T-helper 1 cell treated with Interleukin-12 subunit alpha and Interleukin-12 subunit beta and Interleukin-4 antibody, amounts not matched to agents 30 μg/mL and 1 μg/mL, for 36 hours (primary cell): Measurements from ENCODE around the gene NEUROD2.

ENCODE experiments used
- H3K27ac Mint-ChIP-seq: one replicate; pipeline ENCODE4 v1.8.0; 2021; ENCODE audit warnings: mild to moderate bottlenecking, mixed read lengths
- H3K27me3 Mint-ChIP-seq: one replicate; pipeline ENCODE4 v1.8.0; 2021; ENCODE audit warnings: low read depth, mixed read lengths
- H3K36me3 Mint-ChIP-seq: one replicate; pipeline ENCODE4 v1.8.0; 2021; ENCODE audit warnings: low read depth, mixed read lengths
- H3K4me1 Mint-ChIP-seq: one replicate; pipeline ENCODE4 v1.8.0; 2021; ENCODE audit warnings: low read depth, mixed read lengths
- H3K4me3 Mint-ChIP-seq: one replicate; pipeline ENCODE4 v1.8.0; 2021; ENCODE audit warnings: mild to moderate bottlenecking, moderate library complexity, mixed read lengths
- H3K9me3 Mint-ChIP-seq: one replicate; pipeline ENCODE4 v1.8.0; 2021; ENCODE audit warnings: mixed read lengths

Gene NEUROD2

DNA sequence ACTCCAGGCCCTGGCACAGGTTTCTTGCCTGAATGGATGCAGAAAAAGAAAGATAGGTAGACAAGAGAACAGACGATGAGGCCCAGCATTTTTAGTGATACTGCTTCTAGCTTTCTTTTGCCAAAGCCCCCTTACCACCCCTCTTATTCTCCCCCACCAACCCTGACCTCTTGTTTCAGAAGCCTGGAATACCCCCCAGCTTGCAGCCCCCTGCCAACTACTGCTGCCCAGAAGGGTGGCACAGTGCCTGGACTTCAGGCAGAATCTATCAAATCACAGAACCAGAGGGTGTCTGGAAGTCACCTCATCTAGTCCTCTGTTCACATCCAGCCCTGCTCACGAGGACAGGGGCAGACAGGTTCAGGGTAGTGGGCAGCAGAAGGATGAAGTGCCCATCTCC is 35.6 kb downstream of the NEUROD2 start:
- peaks cover 3% of the 10 kb centered on the region for H3K4me1 Mint-ChIP-seq
- H3K27ac Mint-ChIP-seq: no peak overlapping the region
- H3K27me3 Mint-ChIP-seq: peaks cover 10% of the 10 kb centered on the region
- peaks cover 29% of the 10 kb centered on the region for H3K36me3 Mint-ChIP-seq
- no peak overlapping the region for H3K4me3 Mint-ChIP-seq
- peaks cover 8% of the 10 kb centered on the region for H3K9me3 Mint-ChIP-seq

DNA sequence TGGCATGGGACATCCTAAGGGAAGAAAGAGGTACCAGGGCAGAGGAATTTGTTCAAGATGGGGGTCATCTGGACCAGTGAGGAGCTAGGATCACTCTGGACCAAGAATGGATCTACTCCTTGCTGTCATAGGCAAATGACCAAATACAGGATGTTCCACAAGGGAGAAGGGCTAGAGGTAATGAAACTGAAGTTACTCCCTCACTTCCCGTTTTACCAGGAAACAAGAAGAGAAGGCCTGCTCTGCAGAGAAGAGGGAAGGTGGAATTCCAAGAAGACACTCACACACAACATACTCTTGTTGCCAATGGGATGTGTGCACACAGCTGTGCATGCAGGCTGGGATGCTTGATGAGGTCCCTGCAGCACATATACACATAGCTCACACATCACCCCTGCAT is 38.6 kb downstream of the NEUROD2 start:
- H3K27me3 Mint-ChIP-seq: peaks cover 4% of the 10 kb centered on the region
- peaks cover 36% of the 10 kb centered on the region for H3K36me3 Mint-ChIP-seq
- H3K4me1 Mint-ChIP-seq: peaks cover 3% of the 10 kb centered on the region
- H3K9me3 Mint-ChIP-seq: peaks cover 8% of the 10 kb centered on the region
- H3K4me3 Mint-ChIP-seq: no peak overlapping the region
- H3K27ac Mint-ChIP-seq: no peak overlapping the region

DNA sequence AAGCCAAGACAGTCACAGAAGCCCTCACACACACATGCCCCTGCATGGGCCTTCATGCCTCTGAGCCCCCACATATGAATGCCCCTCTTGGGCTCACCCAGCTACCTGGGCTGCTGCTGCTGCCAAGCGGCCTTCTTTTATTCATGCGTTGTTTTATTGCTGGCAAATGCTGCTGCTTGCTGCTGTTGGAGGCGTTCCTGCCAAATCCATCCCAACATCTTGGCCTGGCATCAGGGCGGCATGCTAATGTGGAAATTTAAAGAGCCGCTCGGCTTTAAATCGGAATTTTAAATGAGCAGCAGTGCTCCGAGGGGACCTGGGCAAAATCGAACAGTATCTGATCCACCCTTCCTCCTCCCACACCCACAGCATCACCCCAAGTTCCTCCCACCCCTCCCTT is 39.0 kb downstream of the NEUROD2 start:
- H3K27ac Mint-ChIP-seq: no peak overlapping the region
- H3K27me3 Mint-ChIP-seq: no peaks in the 10 kb centered on the region
- H3K36me3 Mint-ChIP-seq: peaks cover 36% of the 10 kb centered on the region
- H3K9me3 Mint-ChIP-seq: peaks cover 8% of the 10 kb centered on the region
- H3K4me1 Mint-ChIP-seq: no peaks in the 10 kb centered on the region
- no peak overlapping the region for H3K4me3 Mint-ChIP-seq

GRCh38 chr17:39566094-39566850 is 41.4 kb downstream of the NEUROD2 start:
- Mint-ChIP-seq H3K36me3 (peaks cover 29% of the 10 kb centered on the region), H3K27ac (no peak overlapping the region), H3K9me3 (peaks cover 4% of the 10 kb centered on the region), H3K27me3 (no peaks in the 10 kb centered on the region), H3K4me3 (no peak overlapping the region), H3K4me1 (no peaks in the 10 kb centered on the region)

DNA sequence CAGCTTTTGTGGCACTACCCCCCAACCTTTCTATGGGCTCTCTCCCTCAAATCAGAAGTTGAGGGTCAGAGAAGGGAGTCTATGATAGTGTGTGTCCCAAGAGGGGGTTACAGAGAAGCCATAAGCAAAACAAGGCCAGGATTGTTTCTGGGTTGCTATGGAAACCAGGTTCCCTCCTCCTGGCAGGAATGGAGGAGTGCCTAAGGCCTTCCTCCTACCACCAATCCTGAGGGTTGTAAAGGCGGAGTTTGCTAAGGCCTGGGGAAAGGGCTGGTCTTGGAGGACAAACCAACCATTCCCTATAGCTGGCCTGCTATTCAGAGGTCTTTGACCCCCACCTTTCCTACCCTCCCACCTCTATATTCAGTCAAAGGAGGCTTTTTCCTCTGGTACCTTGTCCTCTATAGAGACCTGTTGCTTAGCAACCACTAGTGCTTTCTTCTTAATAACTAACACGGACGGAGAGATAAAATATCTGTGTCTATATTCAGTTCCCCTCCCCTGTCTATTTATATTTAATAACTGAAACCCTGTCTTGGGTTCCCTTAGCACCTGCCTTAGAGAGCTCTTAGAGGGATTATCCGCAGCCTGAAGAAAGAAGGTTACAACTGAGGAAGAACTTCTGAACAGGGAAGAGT is 43.4 kb downstream of the NEUROD2 start:
- Mint-ChIP-seq H3K36me3 (peaks cover 25% of the 10 kb centered on the region), H3K27ac (no peak overlapping the region), H3K4me3 (no peak overlapping the region)

GRCh38 chr17:39563476-39563875 is 44.2 kb downstream of the NEUROD2 start:
- H3K9me3 Mint-ChIP-seq: no peaks in the 10 kb centered on the region
- no peaks in the 10 kb centered on the region for H3K4me1 Mint-ChIP-seq
- peaks cover 20% of the 10 kb centered on the region for H3K36me3 Mint-ChIP-seq
- H3K27me3 Mint-ChIP-seq: no peaks in the 10 kb centered on the region
- no peak overlapping the region for H3K4me3 Mint-ChIP-seq
- no peak overlapping the region for H3K27ac Mint-ChIP-seq

More for the DNA sequence above, 43.4 kb downstream of the NEUROD2 start:
- H3K9me3 Mint-ChIP-seq: no peaks in the 10 kb centered on the region
- no peaks in the 10 kb centered on the region for H3K27me3 Mint-ChIP-seq
- H3K4me1 Mint-ChIP-seq: no peaks in the 10 kb centered on the region

DNA sequence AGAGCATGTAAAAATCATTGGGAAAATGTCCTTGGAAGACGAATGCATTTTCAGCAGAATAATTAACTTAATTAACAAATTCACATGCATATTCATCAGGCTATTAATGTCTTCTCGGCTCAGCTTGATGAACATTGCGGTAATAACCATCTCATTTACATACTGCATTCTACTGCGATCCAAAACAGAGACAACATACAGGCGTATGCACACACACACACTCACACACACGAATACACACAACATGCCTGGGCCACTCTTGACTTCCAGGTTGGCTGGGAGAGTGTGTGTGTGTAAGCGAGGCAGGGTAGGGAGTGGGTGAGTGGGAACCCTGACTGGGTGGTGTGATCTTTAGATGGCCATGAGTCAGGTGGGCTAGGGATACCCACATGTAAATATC is 44.7 kb downstream of the NEUROD2 start:
- Mint-ChIP-seq H3K36me3 (peaks cover 15% of the 10 kb centered on the region), H3K4me1 (no peaks in the 10 kb centered on the region), H3K27ac (no peak overlapping the region), H3K9me3 (no peaks in the 10 kb centered on the region), H3K27me3 (no peaks in the 10 kb centered on the region), H3K4me3 (no peak overlapping the region)

GRCh38 chr17:39562395-39562794 is 45.3 kb downstream of the NEUROD2 start:
- no peaks in the 10 kb centered on the region for H3K27me3 Mint-ChIP-seq
- H3K36me3 Mint-ChIP-seq: peaks cover 15% of the 10 kb centered on the region
- no peaks in the 10 kb centered on the region for H3K9me3 Mint-ChIP-seq
- no peak overlapping the region for H3K4me3 Mint-ChIP-seq
- H3K4me1 Mint-ChIP-seq: no peaks in the 10 kb centered on the region
- H3K27ac Mint-ChIP-seq: no peak overlapping the region

DNA sequence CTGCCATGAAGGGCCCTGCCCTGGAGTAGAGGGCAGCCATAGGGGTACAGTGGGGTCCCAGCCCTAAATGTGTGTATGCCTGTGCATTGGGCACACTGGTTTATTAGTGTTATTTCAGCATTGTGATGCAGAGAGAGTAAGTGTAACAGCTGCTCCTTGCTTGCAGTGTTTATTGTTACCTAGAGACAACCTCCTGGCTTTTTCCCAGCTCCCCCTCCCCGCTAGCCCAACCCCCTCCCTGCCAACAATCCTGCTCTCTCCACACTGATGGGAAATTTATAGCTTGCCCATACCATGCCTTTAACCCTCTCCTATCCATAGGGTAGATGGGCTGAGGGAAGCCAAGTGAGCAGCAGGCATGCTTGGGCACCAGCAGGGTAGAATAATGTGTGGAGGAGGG is 51.3 kb downstream of the NEUROD2 start:
- Mint-ChIP-seq H3K36me3 (peaks cover 33% of the 10 kb centered on the region), H3K9me3 (no peaks in the 10 kb centered on the region), H3K4me3 (no peak overlapping the region), H3K27me3 (no peaks in the 10 kb centered on the region), H3K4me1 (peaks cover 2% of the 10 kb centered on the region), H3K27ac (no peak overlapping the region)

DNA sequence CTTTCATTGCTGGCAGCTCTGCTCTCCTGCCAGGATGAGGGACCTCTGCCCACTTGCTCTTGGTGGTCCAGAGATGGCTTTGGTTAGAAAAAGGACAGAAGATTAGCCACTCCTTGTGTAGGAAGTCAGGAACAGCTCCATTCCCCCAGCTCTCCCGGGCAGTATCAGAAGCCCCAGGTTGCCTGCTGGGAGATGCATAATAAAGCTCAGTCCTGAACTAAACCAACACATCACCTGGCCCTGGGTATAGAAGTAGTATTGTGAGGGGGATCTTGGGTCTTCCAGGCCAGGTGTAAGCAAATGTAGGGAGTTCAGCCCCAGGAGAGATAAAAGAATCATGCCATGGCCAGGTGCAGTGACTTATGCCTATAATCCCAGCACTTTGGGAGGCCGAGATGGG is 52.4 kb downstream of the NEUROD2 start:
- no peaks in the 10 kb centered on the region for H3K27me3 Mint-ChIP-seq
- no peak overlapping the region for H3K27ac Mint-ChIP-seq
- H3K9me3 Mint-ChIP-seq: no peaks in the 10 kb centered on the region
- H3K36me3 Mint-ChIP-seq: peaks cover 33% of the 10 kb centered on the region
- no peak overlapping the region for H3K4me3 Mint-ChIP-seq
- peaks cover 2% of the 10 kb centered on the region for H3K4me1 Mint-ChIP-seq
